GM19468 (cell line): Measurements from ENCODE around the gene NHSL1.
A peak's percentile ranks its signal among the peaks of the same experiment; 100 is the strongest.

Source experiments
- ATAC-seq: cut with Tn5 transposase; IDR thresholded peaks from one replicate; pipeline ENCODE4 v1.9.1; 2021; ENCODE audit warnings: mild to moderate bottlenecking, moderate library complexity, moderate number of reproducible peaks; ENCODE audit not compliant: unreplicated experiment; ENCODE audit errors: extremely low read depth

NHSL1 gene

DNA sequence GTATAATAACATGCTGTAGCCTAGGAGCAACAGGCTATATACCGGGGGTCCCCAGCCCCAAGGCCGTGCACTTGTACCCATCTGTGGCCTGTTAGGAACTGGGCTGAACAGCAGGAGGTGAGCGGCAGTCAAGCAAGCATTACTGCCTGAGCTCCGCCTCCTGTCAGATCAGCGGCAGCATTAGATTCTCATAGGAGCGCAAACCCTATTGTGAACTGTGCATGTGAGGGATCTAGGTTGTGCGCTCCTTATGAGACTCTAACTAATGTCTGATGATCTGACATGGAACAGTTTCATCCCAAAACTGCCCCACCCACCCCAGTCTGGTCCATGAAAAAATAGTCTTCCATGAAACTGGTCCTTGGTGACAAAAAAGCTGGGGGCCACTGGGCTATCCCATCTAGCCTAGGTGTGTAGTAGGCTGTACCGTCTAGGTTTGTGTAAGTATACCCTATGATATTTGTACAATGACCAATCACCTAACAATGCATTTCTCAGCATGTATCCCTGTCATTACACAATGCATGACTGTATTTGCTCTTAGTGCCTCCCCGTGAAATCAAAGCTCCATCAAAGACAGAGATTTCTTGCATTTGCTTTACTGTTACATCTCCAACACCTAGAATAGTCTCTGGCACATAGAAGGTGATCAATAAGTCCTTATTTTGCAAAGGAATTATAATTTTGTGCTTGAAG is 30.8 kb downstream of the NHSL1 start:
- ATAC-seq, result no peak

GRCh38 chr6:138467901-138468300 is 31.4 kb downstream of the NHSL1 start:
- no peak for ATAC-seq

DNA sequence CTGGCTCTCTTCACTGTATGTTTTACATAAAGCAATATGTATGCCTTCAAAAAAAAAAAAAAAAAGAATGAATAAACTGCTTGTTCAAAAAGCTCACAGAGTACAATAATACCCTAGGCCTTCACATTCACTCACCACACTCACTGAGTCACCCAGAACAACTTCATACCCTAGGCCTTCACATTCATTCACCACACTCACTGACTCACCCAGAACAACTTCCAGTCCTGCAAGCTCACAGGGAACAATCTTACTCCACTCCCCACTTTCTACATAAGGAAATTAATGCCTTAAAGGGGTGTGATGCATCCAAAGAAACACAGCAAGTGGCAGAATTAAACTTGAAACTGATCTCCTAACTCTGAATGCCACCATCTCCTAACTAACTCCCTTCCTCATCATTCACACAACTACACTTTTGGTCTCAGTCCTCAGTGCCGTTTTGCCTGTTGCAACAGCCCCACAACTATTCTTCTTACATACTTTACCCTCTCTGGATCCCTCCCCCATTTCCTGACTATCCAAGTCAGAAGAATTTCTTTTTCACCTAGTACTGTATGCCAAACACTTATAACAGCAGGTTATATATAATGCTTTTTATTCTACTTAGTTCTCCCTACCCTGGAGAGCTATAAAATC is 34.2 kb downstream of the NHSL1 start:
- no peak for ATAC-seq

- no peak for ATAC-seq
Measured at GRCh38 chr6:138464085-138464484, 35.2 kb downstream of the NHSL1 start.

DNA sequence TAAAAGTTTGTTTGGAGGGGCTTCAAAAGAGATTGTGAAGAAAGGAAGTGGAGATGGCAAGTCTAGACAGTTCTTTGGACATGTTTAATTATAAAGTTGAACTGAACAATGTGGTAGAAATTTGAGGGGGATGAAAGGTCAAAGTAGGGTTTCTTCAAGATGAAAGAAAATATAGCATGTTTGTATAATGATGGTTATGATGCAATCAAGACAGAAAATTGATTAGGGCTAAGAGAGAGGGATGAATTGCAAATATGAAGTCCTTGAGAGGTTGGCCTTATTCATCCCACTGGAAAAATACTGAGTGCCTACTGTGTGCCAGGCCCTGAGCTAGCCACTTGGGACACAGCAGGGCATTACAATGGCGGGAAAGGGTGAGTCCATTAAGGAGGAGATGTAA is 37.6 kb downstream of the NHSL1 start:
- ATAC-seq, result no peak

DNA sequence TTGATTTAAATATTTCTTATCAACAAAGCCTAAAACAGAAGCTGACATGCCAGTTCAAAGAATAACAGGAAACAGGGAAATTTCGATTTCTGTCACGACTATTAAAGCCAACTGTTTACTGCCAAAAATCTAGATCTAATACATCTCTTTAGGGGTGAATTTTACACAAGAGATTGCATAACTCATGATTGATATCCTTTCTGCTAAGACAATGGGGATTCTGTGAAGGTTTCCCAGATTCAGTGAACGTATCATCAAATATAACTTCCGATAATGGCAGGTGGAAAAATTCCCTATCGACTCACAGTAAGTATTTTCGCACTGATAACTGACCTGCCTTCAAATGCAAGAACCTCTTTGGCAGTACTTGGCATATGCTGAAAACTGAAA is 42.9 kb downstream of the NHSL1 start:
- ATAC-seq, result no peak

GRCh38 chr6:138455746-138456400 is 43.4 kb downstream of the NHSL1 start:
- peak; percentile 91 for ATAC-seq

DNA sequence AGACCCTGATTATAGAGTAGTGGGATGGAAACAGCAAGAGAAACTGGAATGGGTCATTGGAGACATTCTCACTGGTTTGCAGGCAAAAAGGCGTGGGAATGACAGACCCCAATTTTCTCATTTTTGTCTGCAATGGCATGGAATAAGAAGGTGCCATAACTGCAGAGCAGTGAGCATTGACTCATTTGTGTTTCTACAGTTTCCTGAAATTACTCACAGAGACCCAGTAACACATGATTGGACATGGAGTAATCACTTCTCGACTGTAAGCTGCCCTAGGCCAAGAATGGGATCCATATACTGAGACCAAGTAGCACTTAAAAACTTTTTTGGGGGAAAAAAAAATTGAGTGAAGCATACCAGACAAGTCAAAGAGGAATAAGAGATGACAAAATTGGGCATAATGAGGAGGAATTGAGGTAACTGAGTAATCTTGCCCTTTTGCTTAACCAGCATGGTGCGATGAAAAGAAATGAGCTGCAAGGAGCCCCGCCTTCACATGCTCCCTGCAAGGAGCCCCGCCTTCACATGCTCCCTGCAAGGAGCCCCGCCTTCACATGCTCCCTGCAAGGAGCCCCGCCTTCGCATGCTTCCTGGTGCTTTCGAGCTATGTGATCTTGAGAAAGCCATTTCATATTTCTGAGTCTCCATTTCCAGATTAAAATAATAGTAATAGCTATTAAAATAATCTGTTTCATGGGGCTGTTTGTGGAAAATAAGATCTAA is 44.1 kb downstream of the NHSL1 start:
- ATAC-seq, result no peak

DNA sequence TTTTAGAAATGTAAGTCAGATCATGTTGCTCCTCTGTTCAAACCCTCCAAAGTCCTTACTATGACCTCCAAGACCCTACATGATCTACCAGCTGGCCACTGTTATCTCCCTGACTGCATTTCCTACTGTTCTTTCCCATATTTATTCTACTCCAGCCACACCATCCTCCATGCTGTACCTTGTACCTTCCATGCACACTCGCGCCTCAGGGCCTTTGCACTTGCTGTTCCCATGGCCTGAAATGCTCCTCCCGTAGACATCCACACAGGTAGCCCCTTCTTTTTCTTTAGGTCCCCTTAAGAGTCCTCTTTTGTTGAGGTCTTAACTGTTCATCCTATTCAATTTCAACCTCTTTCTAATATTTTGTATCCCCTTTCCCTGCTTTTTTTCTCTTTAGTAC is 48.3 kb downstream of the NHSL1 start:
- ATAC-seq, result no peak

DNA sequence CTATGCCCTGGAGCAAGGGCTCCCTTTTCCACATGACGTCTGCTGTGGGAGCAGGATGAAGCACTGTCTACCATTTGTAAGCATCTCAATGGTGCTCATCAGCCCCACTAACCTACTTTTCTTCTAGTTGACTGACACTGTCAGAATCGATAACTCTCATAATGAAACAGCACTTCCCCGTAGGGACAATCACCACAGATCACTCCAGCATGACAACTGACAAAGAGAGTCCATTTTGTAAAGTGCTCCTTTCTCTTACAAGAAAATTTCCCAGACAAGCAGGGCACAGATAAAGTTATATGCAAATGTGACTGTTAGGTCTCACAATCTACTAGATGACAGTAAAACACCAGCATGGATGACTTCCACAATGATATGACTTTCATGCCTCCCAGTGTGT is 48.8 kb downstream of the NHSL1 start:
- no peak for ATAC-seq

DNA sequence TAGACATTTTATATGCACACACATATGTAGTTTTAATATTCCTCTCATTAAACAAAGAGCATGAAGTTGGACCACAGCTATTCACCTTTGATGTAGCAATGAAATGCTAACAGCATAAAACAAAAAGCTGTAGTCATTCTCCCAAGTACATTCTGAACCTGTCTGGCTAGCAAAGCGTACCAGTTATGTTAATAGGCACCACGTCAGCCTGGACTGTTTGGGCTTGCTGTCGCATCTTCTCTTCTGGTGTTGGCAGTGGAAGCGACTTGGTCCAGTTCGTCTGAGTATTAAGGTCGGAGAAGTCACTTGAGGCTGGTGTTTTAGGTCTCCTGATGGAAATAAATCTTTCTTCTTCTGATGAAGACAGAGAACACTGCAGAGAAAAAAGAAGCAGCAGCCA is 52.5 kb downstream of the NHSL1 start:
- no peak for ATAC-seq

- ATAC-seq, result no peak
Measured at GRCh38 chr6:138443979-138444378, 55.3 kb downstream of the NHSL1 start.

DNA sequence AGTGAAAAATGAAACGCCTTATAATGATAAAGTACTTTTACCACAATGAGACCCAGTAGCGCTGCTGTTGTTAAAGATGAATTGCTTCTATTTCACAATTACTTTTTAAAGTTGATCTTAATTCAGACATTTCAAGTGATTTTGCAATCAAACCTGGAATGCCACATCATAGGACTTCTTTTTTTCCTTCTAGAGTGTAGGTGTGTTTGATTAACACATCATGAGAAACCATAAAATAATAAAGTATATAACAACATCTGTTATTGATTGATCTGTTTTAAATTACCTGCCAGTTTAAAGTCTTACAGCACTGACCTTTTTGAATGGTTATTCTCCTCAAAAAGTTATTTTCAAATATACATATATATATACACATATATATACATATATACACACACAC is 56.6 kb downstream of the NHSL1 start:
- no peak for ATAC-seq

- no peak for ATAC-seq
Measured at GRCh38 chr6:138441965-138442364, 57.3 kb downstream of the NHSL1 start.

GRCh38 chr6:138440758-138441357 is 58.4 kb downstream of the NHSL1 start:
- ATAC-seq, result no peak

GRCh38 chr6:138440296-138440695 is 59.0 kb downstream of the NHSL1 start:
- no peak for ATAC-seq

- no peak for ATAC-seq
Measured at GRCh38 chr6:138439546-138439945, 59.7 kb downstream of the NHSL1 start.

DNA sequence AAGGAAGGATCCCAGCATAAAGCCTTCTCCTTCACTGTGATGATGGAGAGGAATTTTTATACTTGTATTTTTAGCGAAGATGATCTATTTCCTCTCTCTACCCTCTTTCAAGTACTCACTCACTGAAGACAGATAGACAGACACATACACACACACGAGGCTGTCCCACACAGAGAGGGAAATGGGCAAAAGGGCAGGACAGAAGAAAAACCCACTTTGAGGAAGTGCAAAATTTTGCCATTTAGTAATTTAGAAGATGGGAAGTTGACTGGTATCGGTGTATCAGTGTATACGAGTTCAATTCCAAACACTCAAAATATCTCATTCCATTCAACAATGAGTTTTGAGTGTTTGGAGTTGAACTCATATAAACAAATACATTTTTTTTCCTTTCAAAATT is 64.4 kb downstream of the NHSL1 start:
- ATAC-seq, result no peak

- ATAC-seq, result no peak
Measured at GRCh38 chr6:138434096-138434495, 65.2 kb downstream of the NHSL1 start.

- ATAC-seq, result no peak
Measured at GRCh38 chr6:138432063-138432356, 67.3 kb downstream of the NHSL1 start.
